Gastrocnemius medialis (tissue), 4 donors: Measurements from ENCODE around the gene ARID1B. TPM values are rescaled to one million over a fixed set of nuclear protein-coding genes. Genes with fewer than 3 reads are reported as not detected.
A peak's percentile ranks its signal among the peaks of the same experiment; 100 is the strongest.

Experiments used
- ATAC-seq, 2 donors: fragments of 150-250 bp; one replicate each; pipeline ENCODE4 v1.9.1; 2016
- DNase-seq, 2 donors: peaks; one replicate each; pipeline ENCODE4 v3.0.0-alpha.2; 2019
- H3K27ac ChIP-seq, 4 donors: fragments of 200-600 bp; sonication (generic); 1 replicate in 1 of 4; 2 replicates in 3 of 4; pipeline ENCODE4 v1.5.1; 2016 to 2018; ENCODE audit warnings: mild to moderate bottlenecking in 2 of 4, moderate library complexity in 1 of 4
- H3K27me3 ChIP-seq, 3 donors: fragments of 200-600 bp; sonication (generic) in 2 of 3; 1 replicate in 1 of 3; 2 replicates in 2 of 3; pipeline versions ENCODE4 v1.5.1 to v1.6.0; 2016 to 2019; ENCODE audit warnings: mild to moderate bottlenecking in 1 of 3, moderate library complexity in 1 of 3
- H3K36me3 ChIP-seq, 2 donors: fragments of 200-600 bp; sonication (generic) in 1 of 2; one replicate each; pipeline ENCODE4 v1.5.1; 2017 to 2018
- H3K4me1 ChIP-seq, 2 donors: fragments of 200-600 bp; sonication (generic) in 1 of 2; one replicate each; pipeline ENCODE4 v1.5.1; 2016 to 2017; ENCODE audit warnings: mild to moderate bottlenecking in 2 of 2
- H3K4me3 ChIP-seq, 4 donors: fragments of 200-600 bp; sonication (generic) in 3 of 4; 1 replicate in 1 of 4; 2 replicates in 3 of 4; pipeline ENCODE4 v1.5.1; 2016 to 2019; ENCODE audit warnings: mild to moderate bottlenecking in 2 of 4
- H3K9me3 ChIP-seq, 3 donors: fragments of 200-600 bp; sonication (generic) in 2 of 3; 1 replicate in 1 of 3; 2 replicates in 2 of 3; pipeline ENCODE4 v1.5.1; 2016 to 2019
- CTCF ChIP-seq, 5 experiments: fragments of 450-650 bp in 3 of 5; fragments of 200-600 bp in 2 of 5; sonication (generic) in 2 of 5; IDR thresholded peaks in 4 of 5; conservative IDR thresholded peaks in 1 of 5; 1 replicate in 4 of 5; 2 replicates in 1 of 5; pipeline ENCODE4 v1.5.1; 2016 to 2019; ENCODE audit warnings: antibody characterized with exemption in 5 of 5, mild to moderate bottlenecking in 3 of 5, moderate library complexity in 3 of 5
- POLR2A ChIP-seq, 2 donors: fragments of 450-650 bp; IDR thresholded peaks; one replicate each; pipeline ENCODE4 v1.6.1; 2017; ENCODE audit warnings: antibody characterized with exemption in 2 of 2, mild to moderate bottlenecking in 2 of 2, moderate library complexity in 2 of 2
- in situ Hi-C, 4 donors: fragments of 200-750 bp; cut with MboI; loops; one replicate each; pipeline versions ENCODE4 v1.15.0 to v1.8.0; 2017; ENCODE audit warnings: low sequenced_read_pairs in 4 of 4
- intact Hi-C: fragments of 100-400 bp; cut with DNase I; formaldehyde crosslinking; loops from one replicate; pipeline ENCODE4 v1.15.1; 2023; ENCODE audit warnings: low total_unique reads
- total RNA-seq, 4 donors: library from RNA; depleted of rRNA; stranded (reverse); fragments of >200 nt; gene quantifications; one replicate each; pipeline versions ENCODE4 v1.1.0 to v1.2.3, GENCODE V29; 2016

Gene ARID1B
- total RNA-seq, 4 donors from 2014 or later = 54.9 to 75.3 (median 62.0) TPM

- DNase-seq (peak in 1 of 2 donors; percentile 43), ATAC-seq (peak; percentile 57 to 63)
- TF ChIP-seq POLR2A (IDR thresholded peaks at IDR 0.05) (no peak), CTCF (IDR thresholded peaks at IDR 0.05 in 4 of 5, conservative IDR thresholded peaks at IDR 0.05 in 1 of 5) (no peak)
- in situ Hi-C loops (no loop called here), intact Hi-C loops (no loop called here)
- Histone ChIP-seq H3K4me1 (peaks cover 42 to 46% of the 10 kb centered on the region in 2 donors), H3K27ac (peak overlapping the region; percentile 55 to 84 (median 70)), H3K9me3 (no peaks in the 10 kb centered on the region), H3K36me3 (no peaks in the 10 kb centered on the region), H3K27me3 (no peaks in the 10 kb centered on the region), H3K4me3 (peak overlapping the region in 2 of 4 donors; percentile 1 to 3)
These were observed 31.1 kb downstream of the ARID1B start for GRCh38 chr6:156808287-156808686.

GRCh38 chr6:156809034-156809433 is 31.9 kb downstream of the ARID1B start:
- TF ChIP-seq CTCF (IDR thresholded peaks at IDR 0.05 in 4 of 5, conservative IDR thresholded peaks at IDR 0.05 in 1 of 5) = no peak
- TF ChIP-seq POLR2A (IDR thresholded peaks at IDR 0.05) = peak; percentile 48 to 59
- peaks cover 45 to 51% of the 10 kb centered on the region in 2 donors for H3K4me1 ChIP-seq
- H3K9me3 ChIP-seq = no peaks in the 10 kb centered on the region
- intact Hi-C loops = no loop called here
- H3K4me3 ChIP-seq = no peak overlapping the region
- DNase-seq (peak; percentile 69 to 74), ATAC-seq (peak; percentile 88 to 93)
- no peaks in the 10 kb centered on the region for H3K36me3 ChIP-seq
- H3K27ac ChIP-seq = peak overlapping the region; percentile 55 to 84 (median 70)
- H3K27me3 ChIP-seq = no peaks in the 10 kb centered on the region
- in situ Hi-C loops = no loop called here

GRCh38 chr6:156809446-156810178 is 32.4 kb downstream of the ARID1B start:
- no peak overlapping the region for H3K4me3 ChIP-seq
- DNase-seq (peak in 1 of 2 donors; percentile 25), ATAC-seq (peak; percentile 56 to 60)
- no peaks in the 10 kb centered on the region for H3K9me3 ChIP-seq
- H3K27ac ChIP-seq = peak overlapping the region; percentile 55 to 84 (median 70)
- in situ Hi-C loops = no loop called here
- intact Hi-C loops = no loop called here
- no peak for TF ChIP-seq POLR2A (IDR thresholded peaks at IDR 0.05)
- TF ChIP-seq CTCF (IDR thresholded peaks at IDR 0.05 in 4 of 5, conservative IDR thresholded peaks at IDR 0.05 in 1 of 5) = no peak
- peaks cover 49 to 57% of the 10 kb centered on the region in 2 donors for H3K4me1 ChIP-seq
- H3K27me3 ChIP-seq = no peaks in the 10 kb centered on the region
- H3K36me3 ChIP-seq = no peaks in the 10 kb centered on the region

- in situ Hi-C loops = no loop called here
- Histone ChIP-seq H3K9me3 (no peaks in the 10 kb centered on the region), H3K27me3 (no peaks in the 10 kb centered on the region), H3K4me3 (no peak overlapping the region), H3K4me1 (peaks cover 68 to 75% of the 10 kb centered on the region in 2 donors), H3K36me3 (no peaks in the 10 kb centered on the region), H3K27ac (peak overlapping the region; percentile 89 to 95 (median 91))
- ATAC-seq = no peak
- no peak for DNase-seq
- TF ChIP-seq CTCF (IDR thresholded peaks at IDR 0.05 in 4 of 5, conservative IDR thresholded peaks at IDR 0.05 in 1 of 5) (no peak), POLR2A (IDR thresholded peaks at IDR 0.05) (no peak)
- intact Hi-C loops = no loop called here
These were observed 36.9 kb downstream of the ARID1B start for GRCh38 chr6:156814036-156814581.
